Fibroblast of gingiva (primary cell): Measurements from ENCODE around the gene ELFN1.

Experiments used
- DNase-seq: peaks from one replicate; pipeline ENCODE4 v3.0.0-alpha.2; 2011; ENCODE audit warnings: low read depth

The ELFN1 gene

DNA sequence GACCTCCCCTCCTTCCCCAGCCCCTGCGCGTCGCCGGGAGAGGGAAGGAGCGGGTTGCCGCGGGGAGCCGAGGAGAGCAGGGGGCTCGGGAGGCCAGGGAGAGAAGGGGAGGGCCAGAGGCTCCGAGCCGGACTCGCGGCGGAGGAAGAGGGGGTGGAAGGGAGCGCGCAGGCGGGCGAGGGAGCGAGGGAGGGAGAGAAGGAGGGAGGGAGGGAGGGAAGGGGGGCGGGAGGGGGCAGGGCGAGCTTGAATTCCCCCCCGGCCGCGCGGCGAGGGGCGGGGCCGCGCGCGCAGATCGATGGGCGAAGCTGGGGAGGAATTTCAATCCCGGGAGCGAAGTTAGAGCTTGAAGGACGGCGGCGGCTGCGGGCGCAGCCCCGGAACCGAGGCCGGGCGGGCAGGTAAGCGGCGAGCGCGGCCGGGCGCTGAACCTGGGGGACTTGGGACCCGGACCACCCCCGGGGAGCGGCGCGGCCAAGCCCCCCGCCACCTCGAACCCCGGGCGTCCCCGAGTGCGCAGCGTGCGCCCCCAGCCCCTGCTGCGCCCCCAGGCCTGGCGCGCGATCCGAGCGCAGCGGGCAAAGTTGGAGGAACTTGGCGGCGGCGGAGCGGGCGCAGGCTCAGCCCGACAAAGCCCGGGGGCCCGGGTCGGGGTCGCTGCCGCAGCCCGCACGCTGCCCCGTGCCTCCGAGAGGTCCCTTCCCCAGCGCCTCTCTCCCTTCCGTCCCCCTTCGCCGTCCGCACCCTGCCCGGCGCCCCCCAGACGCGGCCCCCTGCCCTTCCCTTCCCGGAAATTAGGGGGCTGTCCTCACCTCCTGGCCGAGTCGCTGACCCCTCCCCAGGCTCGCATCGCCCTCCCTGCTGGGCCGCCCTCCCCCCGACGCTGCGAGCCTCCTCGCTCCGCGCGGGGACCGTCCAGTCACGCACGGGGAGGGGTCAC, at the start of gene ELFN1:
Gene ELFN1, plus strand, starts transcription at position 324 of the 940 bp plus-strand sequence. CDS start 74,320 bp downstream, outside the sequence.
- no peak for DNase-seq

DNA sequence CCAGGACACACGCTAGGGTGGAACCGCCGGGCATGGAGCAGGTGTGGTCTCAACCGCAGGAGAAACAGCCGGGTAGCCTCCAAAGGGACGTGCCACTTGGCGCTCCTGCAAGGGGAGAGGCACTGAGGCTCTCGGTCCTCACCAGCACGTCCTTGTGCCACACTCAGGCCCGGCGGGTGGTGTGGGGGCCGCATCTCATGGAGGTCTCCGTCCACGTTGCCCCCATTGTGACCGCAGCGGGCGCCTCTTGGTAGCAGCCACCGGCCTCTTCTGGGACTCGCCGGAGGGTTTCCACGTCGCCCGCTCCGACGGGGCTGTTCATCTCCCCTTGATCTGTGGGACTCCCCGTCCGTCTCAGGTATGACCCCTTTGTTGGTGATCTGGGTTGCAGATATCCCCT, 49.2 kb upstream of the ELFN1 start:
- no peak for DNase-seq

DNA sequence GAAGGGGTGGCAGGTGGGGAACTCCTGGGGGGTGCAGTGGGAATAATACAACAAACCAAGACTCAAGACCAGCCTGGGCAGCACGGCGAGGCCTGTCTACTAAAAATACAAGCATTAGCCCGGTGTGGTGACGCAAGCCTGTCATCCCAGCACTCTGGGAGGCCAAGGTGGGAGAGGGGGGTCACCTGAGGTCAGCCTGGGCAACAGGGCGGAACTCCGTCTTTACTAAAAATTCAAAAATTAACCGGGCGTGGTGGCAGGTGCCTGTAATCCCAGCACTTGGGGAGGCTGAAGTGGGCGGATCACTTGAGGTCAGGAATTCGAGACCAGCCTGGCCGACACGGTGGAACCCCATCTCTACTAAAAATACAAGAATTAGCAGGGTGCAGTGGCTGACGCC, 48.4 kb upstream of the ELFN1 start:
- no peak for DNase-seq

DNA sequence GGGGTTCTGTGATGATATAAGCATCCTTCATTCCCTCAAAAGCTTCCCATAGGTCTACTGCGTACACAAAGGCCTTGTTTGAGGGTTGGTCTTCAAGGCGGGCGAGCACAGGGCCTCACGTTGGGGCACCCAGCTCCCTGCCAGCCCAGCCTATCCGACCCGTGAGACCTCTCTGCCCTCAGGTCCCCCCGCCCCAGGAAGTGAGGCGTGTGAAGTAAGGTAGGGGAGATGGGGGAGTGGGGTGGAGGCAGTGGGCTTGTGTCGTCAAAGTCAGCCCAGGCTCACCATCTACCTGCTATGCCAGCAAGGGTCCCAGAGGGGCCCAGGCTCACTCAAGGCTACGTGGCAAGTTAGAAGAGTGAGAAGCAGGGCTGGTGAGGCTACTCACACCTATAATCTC, 47.6 kb upstream of the ELFN1 start:
- DNase-seq, result no peak

DNA sequence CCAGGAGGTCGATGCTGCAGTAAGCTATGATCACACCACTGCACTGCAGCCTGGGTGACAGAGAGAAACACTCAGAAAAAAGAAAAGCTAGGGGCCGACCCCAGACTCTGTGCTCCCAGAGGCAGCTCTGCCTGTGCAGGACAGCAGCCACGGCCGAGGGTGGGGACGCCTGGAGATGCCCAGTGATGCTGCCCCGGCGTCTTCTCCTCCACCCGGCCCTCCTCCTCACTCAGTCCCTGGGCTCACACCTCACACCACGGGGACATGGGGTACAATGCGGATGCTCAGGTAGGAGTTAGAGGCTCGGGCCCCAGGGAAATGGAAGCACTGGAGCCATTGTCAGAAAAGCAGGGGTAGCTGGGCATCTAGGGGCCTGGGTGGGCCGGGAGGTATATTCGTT, 46.3 kb upstream of the ELFN1 start:
- no peak for DNase-seq

DNA sequence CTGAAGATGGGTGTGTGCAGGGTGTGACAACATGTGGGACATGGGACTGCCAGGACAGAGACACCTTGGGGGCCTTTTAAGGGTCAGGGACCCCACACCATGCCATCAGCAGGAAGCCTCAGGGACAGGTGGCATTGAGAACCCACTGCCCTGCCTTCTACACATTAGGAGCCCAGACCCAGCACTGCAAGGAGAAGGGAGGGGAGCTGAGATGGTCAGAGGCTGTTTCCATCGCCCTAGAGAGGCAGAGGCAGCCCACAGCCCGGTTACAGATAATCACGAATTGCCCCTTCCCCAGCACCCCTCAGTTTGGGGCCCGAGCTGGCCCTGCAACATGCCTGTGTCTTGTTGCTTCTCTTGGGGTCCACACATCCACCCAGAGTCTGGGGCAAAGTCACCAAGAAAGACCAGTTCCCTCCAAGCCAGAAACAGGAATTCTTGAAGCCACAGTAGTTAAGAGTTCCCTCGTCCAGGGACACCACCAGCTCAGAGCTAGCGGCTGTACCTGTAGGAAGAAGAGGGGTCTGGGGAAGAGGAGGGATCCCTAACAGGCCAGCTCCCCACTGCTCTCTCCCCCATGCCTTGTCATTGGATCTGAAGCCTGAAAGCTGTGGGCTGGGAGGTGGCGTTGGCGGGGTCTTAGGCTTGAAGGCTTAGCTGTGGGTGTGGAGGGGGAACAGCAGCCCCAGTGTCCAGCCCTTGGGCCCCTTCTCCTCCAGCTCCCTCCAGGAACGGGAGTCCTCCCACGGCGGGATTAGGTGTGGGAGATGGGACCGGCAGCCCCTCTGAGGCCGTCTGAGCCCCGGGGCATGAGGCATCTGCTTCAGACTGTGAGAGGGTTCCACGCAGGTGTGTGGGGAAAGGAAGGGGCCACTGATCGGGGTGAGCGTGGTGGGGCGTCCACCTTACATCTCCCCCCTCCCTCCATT, 44.8 kb upstream of the ELFN1 start:
- no peak for DNase-seq

DNA sequence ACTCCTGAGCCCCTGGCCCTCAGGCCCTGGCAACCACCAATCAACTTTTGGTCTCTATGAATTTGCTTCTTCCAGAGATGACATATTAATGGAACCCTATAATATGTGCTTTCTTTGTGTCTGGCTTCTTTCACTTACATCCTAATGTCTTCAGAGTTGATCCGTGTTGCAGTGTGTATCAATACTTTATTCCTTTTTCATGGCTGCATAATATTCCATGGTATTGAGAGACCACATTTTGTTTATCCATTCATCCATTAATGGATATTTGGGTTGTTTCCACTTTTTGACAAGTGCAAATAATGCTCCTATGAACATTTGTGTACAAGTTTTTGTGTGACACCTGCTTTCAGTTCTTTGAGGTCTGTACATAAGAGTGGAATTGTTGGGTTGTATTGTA, 43.3 kb upstream of the ELFN1 start:
- DNase-seq, result no peak

DNA sequence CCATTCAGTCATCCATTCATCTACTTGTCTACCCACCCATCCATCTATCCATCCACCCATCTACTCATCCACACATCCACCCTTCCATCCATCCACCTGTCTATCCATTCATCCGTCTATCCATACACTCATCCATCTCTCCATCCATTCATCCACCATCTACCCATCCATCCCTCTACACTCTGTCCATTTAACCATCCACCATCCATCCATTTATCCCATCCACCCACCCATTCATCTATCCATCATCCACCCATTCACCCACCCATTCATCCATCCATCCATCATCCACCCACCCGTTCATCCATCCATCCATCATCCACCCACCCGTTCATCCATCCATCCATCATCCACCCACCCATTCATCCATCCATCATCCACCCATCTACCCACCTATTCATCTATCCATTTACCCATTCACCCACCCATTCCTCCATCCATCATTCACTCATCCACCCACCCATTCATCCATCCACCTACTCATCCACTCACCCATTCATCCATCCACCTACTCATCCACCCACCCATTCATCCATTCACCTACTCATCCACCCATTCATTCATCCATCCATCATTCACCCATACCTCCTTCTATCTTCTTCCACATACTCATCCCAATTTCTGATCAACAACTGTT, 39.3 kb upstream of the ELFN1 start:
- no peak for DNase-seq

DNA sequence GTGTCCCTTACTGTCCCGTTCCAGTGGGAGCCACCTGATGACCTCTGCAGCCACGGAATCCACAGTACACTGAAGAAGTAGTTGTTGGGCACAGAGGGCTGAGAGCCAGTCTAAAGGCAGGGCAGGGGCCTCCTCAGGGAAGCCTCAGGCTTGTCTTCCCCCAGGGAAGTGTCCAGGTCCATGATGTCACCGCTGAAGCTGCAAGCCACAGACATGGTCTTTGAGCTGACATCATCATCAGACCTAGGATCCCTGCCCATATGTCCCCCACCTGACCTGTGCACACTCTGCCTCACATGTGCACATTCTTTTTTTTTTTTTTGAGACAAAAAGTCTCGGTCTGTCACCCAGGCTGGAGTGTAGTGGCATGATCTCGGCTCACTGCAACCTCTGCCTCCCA, 38.4 kb upstream of the ELFN1 start:
- no peak for DNase-seq

DNA sequence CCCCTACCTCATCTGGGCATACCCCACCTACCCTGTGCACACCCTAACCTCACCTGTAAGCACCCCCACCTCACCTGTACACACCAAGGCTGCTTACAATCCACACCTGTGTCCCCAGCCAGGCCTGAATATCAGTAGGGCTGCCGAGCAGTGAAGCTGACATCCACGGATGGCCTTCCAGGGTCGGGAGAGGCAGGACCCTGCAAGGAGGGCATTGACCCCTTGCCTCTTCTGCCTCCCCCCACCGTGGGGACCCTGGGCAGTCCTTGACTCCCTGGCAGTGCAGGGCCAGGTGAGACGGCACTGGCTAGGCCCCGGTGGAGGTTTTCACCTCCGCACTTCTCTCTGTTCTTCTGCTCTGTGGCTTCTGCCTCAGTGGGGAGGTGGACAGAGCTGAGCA, 37.6 kb upstream of the ELFN1 start:
- no peak for DNase-seq

DNA sequence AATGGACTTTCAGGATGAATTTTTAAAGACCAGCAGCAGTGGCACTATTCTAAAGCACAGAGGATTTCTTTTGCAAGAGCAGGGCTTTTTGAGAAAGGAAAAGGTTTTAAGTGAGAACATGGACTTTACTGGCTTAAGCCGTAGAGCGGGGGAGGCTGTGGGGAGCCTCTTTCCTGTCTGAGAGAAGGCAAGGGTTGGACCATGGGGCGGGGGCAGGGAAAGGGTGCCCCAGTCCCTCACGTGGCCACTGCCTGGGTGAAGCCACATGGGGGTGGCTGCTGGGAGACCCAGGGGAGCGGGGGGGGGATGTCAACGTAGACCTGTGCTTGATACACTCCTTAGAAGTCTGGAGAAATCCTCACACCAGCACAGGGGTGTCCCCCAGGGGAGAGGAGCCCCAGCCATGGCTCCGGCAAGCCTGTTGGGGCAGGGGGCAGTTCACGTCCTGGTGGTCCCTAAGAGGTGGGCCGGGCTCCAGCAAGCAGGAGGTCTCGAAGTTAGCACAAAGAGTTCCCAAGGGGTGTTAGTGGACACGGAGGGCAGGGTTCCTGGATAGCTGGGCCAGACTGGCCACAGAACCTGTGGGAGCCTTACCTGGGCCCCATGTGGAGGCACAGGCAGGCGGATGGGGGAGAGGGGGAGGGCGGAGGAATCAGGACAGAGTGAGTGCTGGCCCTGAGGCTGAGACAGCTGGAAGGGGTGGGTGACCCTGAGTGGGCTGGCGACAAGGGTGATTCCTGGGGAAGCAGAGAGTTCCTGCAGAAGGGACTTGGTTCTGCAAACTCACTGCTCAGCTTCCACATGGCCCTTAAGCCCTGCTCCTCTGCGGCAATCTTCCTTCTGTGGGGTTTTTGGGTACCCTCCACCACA, 36.9 kb upstream of the ELFN1 start:
- DNase-seq, result no peak

DNA sequence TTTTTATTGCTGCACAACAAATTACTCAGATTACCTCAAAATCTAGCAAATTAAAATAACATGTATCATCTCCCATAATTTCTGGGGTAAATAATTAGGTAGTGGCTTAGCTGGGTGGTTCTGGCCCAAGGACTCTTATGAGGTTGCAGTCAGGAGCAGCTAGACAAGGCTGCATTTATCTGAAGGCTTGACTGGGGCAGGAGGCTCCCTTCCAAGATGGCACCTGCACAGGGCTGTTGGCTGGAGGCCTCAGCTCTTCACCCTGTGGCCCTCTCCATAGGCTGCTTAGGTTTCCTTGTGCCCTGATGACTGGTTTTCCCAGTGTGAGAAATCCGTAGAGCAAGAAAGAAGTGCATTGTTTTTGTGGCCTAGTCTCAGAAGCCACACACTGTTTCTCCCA, 34.7 kb upstream of the ELFN1 start:
- no peak for DNase-seq

DNA sequence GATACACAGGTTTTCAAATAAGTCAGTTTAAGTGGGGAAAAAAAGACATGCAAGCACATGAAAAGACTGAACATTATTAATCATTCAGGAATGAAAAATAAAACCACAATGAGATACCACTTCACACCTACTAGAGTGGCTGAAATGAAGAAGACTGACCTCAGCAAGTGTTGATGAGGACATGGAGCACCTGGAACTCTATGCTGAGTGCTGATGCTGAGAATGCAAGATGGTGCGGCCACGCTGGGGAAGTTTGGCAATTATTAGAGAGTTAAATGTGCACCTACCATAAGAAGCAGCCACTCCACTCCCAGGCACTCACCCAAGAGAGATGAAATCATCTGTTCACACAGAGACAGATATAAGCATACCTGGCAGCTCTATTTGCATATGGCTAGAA, 32.9 kb upstream of the ELFN1 start:
- no peak for DNase-seq

DNA sequence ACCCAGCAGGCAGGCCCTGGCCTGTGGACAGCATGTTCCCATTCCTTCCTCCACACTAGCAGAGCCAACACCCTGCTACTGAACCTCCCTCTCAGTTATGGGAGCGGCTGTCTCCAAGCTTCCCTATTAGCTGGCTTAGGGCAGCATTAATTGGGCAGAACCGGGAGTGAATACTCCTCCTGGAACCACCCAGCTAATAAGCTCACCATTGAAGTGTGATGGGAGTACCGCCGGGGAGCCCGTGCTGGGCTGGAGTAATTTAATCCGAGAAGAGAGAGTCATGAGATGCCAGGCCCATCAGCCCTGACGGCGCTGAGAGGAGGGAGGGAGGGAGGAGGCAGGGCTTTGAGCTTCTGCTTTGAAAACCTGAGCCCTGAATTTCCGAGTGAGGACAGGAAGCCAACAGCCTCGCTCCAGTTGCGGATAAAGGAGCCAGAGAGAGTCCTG, 31.8 kb upstream of the ELFN1 start:
- peak; percentile 24 for DNase-seq

DNA sequence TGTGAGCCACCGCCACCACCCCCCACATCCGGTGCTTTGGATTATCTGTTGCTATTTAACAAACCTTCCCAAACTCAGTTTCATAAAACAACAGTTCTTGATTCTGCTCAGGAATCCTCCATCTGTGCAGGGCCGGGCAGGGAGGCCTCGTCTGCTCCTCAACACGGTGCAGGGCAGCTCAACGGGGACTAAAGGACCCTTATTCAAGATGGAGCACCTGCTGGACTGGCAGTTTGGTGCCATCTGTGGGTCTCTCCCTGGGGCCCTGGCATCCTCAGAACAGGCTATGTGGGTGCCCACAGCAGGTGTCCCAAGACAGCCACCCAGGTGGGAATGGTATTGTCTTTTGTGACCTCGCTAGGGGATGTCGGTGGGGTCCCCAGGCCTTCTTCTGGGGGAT, 31.0 kb upstream of the ELFN1 start:
- no peak for DNase-seq

DNA sequence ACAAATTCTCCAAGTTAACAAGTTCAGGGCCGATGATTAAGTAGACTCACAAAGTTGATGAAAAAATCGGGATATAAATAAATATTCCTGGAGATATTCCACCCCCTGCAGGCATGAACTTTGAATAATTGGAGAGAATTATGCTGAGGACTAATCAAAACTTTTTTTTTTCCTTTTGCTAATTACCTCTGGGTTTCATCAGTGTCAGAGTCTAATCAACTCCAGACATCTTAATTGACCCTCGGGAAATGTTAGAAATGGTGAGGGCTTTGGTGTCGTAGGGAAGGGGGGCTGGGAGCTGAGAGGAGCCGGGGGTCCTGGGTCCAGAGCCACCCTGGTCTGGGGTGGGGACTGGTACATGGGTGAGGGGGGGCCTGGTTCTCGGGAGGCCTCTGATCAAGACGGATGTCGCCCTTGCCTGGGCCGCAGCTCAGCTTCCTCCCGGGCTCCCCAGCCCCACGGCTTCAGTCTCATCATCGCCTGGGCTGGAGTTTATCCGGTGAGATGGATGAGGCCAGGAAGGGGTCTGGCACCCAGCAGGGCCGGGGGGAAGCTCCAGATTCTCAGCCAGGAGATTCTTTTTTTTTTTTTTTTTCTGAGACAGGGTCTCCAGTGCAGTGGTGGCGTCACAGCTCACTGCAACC, 30.4 kb upstream of the ELFN1 start:
- no peak for DNase-seq

DNA sequence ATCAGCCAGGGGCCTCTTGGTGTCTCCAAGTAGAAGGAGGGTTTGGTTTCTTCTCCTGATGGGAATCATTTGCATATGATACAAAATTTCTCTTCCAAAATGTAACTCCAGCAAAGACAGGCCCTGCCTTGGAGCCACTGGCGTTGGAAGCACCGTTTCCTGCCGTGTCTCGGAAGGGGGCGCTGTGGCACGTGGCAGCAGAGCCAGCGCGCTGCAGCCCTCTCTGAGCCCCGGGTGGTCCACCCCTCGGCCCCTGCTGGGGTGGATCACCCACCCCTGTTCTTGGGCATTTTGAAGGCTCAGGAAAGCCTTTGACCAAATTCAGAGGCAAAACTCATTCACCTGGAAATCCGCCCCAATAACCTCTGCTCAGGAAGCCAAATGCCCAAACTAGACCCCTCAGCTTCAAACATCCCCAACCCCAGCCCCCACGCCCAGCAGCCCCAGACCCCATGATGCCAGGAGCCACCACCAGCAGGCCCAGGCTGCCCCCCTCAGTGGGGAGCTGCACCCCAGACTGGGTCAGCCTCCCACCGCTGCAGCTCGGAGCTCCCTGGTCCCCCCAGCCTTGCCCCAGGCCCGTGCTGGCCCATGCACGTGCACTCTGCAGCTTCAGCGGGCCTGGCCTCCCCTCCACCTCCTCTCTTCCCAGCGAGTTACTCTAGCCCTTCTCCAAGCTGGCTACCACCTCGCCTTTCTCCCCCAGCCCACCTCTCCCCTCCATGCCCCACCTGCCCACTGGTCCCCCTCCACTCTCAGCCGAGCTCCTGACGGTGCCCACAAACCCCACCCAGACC, 29.5 kb upstream of the ELFN1 start:
- no peak for DNase-seq

DNA sequence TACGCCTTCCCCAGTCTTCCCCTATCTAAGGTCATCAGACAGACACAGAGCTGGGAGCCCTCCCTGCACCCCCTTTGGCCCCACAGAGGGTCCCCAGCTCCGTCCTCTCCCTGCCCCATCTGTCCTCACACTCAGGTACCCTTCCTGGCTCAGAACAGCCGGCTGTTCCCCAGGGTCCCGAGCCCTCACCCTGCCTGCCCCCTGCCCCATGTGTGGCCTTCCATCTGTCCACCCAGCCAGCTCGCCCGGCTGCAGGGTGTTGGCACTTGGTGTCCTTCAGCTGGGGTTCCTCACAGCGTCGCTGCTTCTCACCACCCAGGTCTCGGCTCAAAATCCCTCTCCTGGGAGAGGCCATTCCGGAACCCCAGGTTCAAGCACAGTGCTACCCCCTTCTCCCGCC, 28.9 kb upstream of the ELFN1 start:
- no peak for DNase-seq

DNA sequence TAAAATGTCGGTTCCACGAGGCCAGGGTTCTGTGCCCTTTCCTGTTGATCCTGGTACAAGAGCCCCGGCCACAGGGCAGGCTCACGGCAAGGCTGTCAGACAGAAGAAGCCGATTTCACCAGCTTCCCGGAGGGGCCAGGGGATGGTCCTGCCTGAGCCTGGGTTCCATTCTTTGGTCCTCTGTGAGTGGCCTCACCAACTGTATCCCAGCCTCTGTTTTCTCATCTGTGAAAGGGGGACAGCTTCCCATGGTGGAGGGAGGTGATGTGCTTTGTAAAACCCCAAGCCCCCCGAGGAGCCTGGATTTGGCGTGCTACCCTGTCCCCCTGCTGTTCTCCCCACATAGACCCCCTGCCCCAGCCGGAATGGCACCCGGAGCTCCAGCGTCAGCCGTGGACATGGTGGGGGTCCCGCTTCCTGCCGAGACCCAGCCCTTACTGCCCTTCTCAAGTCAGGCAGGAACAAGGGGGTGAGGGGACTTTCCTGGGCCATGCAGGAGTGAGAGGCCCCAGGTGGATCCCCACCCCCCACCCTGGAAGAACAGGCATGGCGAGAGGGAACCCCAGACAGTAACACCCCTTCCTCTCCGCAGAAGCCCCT, 28.3 kb upstream of the ELFN1 start:
- DNase-seq, result no peak

DNA sequence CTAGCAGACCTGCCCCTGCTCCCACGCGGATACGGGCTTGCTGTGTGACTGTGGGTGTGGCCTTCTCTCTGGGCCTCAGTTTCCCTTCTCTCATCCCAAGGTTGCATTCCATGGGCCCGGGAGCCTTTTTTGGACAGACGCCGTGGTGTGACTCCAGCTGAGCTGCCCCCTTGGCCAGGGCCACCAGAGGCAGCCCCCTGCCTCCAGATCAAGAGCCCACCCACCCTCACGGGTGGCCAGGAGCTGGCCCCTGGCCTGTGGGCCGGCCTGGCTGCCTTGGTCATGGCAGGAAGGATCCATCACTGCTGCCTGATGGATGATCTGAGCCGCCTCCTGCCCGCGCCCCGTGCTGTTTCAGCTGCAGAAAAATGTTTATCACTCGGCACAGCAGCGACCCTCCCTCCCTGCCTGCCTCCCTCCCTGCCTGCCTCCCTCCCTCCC, 27.8 kb upstream of the ELFN1 start:
- no peak for DNase-seq
